Kidney epithelial cell (primary cell): Measurements from ENCODE around the gene ALDH3B1. TPM values are rescaled to one million over a fixed set of nuclear protein-coding genes. Genes with fewer than 3 reads are reported as not detected.

ENCODE experiments used
- DNase-seq: peaks from one replicate; pipeline ENCODE4 v3.0.0-alpha.2; 2010; ENCODE audit warnings: low read depth
- H3K27me3 ChIP-seq: 2 replicates; pipeline ENCODE4 v1.6.0; 2011; ENCODE audit warnings: low read length; ENCODE audit not compliant: control insufficient read depth, insufficient read depth
- H3K36me3 ChIP-seq: 2 replicates; pipeline ENCODE4 v1.5.1; 2011; ENCODE audit warnings: low read length; ENCODE audit not compliant: control insufficient read depth, insufficient read depth
- H3K4me3 ChIP-seq: 2 replicates; pipeline ENCODE4 v1.5.1; 2011; ENCODE audit warnings: low read depth, mild to moderate bottlenecking, control low read depth, low read length
- total RNA-seq: library from RNA; depleted of rRNA; stranded (reverse); fragments of >200 nt; gene quantifications from 2 replicates; pipeline ENCODE4 v1.2.3, GENCODE V29; 2015
- TF ChIP-seq, protein P1 (sequence below): IDR thresholded peaks from 2 replicates; pipeline ENCODE4 v1.5.1; 2011; ENCODE audit warnings: mild to moderate bottlenecking, moderate library complexity, low read length, control low read depth, inconsistent platforms; ENCODE audit not compliant: insufficient read depth, poor library complexity, severe bottlenecking

Gene ALDH3B1
- total RNA-seq, 1 donor from 2014 or later: 2.6 TPM

GRCh38 chr11:68016161-68016903, 6.2 kb downstream of the ALDH3B1 start:
- DNase-seq: no peak
- H3K4me3 ChIP-seq: no peak overlapping the region
- no peaks in the 10 kb centered on the region for H3K36me3 ChIP-seq
- H3K27me3 ChIP-seq: no peaks in the 10 kb centered on the region
- TF ChIP-seq, protein P1, sequence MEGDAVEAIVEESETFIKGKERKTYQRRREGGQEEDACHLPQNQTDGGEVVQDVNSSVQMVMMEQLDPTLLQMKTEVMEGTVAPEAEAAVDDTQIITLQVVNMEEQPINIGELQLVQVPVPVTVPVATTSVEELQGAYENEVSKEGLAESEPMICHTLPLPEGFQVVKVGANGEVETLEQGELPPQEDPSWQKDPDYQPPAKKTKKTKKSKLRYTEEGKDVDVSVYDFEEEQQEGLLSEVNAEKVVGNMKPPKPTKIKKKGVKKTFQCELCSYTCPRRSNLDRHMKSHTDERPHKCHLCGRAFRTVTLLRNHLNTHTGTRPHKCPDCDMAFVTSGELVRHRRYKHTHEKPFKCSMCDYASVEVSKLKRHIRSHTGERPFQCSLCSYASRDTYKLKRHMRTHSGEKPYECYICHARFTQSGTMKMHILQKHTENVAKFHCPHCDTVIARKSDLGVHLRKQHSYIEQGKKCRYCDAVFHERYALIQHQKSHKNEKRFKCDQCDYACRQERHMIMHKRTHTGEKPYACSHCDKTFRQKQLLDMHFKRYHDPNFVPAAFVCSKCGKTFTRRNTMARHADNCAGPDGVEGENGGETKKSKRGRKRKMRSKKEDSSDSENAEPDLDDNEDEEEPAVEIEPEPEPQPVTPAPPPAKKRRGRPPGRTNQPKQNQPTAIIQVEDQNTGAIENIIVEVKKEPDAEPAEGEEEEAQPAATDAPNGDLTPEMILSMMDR: no peak

DNA sequence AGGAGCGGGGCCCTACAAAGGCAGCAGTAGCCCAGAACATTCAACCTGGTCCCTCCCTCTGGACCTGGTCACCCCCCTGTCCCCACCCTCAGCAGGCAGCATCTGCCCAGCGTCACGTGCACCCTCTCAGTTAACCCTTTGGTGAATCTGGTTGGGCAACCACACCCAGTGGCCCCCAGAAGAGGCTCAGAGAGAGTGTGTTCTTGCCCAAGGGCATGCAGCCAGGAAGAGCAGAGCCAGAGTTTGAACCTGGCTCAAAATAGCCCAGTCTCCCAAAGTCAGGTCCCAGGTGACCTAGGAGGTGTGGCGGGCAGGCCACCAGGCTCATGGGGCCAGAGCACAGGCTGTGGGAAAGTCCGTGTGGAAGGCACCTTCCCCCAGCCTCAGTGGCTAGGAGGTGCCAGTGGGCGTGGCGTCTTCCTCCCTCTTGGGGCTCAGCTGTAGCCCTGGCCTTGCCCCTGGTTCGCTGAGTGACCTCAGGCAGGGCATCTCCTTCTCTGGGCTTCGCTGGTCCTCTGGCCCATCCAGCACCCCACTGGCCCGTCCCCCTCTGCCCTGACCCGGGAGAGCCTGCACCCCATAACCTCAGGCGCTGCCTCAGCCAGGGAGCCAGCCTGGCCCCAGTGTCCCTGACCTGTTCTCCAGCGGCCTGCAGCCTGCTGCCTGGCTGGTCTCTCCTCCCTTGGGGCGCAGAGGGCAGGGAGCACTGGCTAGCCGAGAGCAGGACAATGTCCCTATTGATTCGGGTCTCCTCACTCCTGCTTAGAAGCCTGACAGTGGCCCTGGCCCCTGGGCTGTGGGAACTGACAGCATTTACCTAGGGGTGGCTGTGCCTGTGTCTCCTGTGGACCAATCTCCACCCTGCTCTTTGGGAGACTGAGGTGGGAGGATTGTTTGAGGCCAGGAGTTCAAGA, 7.0 kb downstream of the ALDH3B1 start:
- Histone ChIP-seq H3K4me3 (no peak overlapping the region), H3K36me3 (no peaks in the 10 kb centered on the region), H3K27me3 (no peaks in the 10 kb centered on the region)
- TF ChIP-seq, protein P1: no peak
- no peak for DNase-seq

DNA sequence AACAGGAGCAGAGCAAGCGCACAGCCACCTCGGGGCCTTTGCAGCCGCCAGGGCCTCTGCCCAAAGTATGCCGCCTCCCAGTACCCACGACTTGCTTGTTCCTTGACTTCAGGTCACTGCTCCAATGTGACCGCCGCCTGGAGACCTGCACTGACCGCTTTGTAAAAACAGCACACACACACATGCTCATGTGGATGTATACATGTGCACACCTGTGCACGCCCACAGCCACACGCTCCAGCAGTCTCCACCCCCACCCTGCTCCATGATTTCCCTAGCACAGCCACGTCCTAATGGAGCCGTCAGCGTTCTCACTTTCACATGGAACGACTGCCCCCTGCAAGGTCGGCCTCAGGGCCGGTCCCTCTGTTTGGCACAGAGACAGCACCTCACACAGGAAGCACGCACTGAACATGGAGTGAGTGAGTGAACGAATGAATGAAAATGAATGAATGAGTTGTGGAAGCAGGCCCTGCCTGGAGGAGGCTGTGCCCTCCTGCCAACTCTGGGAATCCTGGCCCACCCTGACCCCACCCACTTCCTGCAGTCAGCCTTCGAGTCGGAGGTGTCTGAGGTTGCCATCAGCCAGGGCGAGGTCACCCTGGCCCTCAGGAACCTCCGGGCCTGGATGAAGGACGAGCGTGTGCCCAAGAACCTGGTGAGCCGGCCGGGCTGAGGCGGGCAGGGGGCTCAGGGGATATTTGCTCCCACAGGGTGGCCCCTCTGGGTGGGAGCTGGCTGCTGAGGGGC, 8.0 kb downstream of the ALDH3B1 start:
- Histone ChIP-seq H3K4me3 (no peak overlapping the region), H3K27me3 (no peaks in the 10 kb centered on the region), H3K36me3 (no peaks in the 10 kb centered on the region)
- TF ChIP-seq, protein P1: no peak
- no peak for DNase-seq

DNA sequence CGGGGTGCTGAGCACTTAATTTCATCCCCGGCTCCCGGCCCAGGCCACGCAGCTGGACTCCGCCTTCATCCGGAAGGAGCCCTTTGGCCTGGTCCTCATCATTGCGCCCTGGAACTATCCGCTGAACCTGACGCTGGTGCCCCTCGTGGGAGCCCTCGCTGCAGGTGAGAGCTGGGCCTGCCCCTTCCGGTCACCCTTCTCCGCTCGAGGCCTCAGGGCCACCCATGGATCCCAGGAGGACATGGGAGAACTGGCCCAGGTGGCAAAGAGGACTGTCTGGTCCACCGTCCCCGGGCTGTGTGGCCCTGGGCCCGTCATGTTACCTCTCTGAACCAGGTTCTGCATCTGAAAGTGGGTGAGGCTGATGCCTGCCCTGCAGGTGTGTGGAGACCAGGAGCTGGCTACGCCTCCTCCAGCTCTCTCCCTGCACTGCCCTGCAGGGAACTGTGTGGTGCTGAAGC, 8.6 kb downstream of the ALDH3B1 start:
- no peaks in the 10 kb centered on the region for H3K36me3 ChIP-seq
- DNase-seq: no peak
- TF ChIP-seq, protein P1: no peak
- no peaks in the 10 kb centered on the region for H3K27me3 ChIP-seq
- no peak overlapping the region for H3K4me3 ChIP-seq

GRCh38 chr11:68019486-68019885, 9.4 kb downstream of the ALDH3B1 start:
- no peak overlapping the region for H3K4me3 ChIP-seq
- TF ChIP-seq, protein P1: no peak
- DNase-seq: no peak
- H3K27me3 ChIP-seq: no peaks in the 10 kb centered on the region
- H3K36me3 ChIP-seq: no peaks in the 10 kb centered on the region
